ENCODE measurements around the gene RB1.

- TF ChIP-seq, protein P1, sequence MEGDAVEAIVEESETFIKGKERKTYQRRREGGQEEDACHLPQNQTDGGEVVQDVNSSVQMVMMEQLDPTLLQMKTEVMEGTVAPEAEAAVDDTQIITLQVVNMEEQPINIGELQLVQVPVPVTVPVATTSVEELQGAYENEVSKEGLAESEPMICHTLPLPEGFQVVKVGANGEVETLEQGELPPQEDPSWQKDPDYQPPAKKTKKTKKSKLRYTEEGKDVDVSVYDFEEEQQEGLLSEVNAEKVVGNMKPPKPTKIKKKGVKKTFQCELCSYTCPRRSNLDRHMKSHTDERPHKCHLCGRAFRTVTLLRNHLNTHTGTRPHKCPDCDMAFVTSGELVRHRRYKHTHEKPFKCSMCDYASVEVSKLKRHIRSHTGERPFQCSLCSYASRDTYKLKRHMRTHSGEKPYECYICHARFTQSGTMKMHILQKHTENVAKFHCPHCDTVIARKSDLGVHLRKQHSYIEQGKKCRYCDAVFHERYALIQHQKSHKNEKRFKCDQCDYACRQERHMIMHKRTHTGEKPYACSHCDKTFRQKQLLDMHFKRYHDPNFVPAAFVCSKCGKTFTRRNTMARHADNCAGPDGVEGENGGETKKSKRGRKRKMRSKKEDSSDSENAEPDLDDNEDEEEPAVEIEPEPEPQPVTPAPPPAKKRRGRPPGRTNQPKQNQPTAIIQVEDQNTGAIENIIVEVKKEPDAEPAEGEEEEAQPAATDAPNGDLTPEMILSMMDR (IDR thresholded peaks at IDR 0.05) = no peak
- TF ChIP-seq POLR2A (IDR thresholded peaks at IDR 0.05) = no peak
Observed at GRCh38 chr13:48486836-48487235, 183.3 kb downstream of the RB1 start.

Data from Peyer's patch (tissue), 4 donors.